ENCODE measurements around the gene ETV3L.

Gene ETV3L

DNA sequence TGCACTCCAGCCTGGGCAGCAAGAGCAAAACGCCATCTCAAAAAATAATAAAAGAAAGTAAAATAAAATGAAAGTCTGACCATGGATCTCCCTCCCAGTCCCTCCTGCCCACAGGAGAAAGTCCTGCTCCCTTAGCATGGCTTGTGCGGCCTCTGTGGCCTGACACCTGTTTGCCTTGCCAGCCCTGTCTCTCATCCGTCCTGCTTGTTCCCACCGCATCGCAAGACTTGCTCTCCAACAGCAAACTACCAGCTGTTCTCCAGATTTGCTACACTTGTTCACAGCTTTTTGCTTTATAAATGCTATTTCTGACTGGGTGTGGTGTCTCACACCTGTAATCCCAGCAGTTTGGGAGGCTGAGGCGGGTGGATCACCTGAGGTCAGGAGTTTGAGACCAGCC, 2.7 kb downstream of the ETV3L start:
- TF ChIP-seq, protein P1, sequence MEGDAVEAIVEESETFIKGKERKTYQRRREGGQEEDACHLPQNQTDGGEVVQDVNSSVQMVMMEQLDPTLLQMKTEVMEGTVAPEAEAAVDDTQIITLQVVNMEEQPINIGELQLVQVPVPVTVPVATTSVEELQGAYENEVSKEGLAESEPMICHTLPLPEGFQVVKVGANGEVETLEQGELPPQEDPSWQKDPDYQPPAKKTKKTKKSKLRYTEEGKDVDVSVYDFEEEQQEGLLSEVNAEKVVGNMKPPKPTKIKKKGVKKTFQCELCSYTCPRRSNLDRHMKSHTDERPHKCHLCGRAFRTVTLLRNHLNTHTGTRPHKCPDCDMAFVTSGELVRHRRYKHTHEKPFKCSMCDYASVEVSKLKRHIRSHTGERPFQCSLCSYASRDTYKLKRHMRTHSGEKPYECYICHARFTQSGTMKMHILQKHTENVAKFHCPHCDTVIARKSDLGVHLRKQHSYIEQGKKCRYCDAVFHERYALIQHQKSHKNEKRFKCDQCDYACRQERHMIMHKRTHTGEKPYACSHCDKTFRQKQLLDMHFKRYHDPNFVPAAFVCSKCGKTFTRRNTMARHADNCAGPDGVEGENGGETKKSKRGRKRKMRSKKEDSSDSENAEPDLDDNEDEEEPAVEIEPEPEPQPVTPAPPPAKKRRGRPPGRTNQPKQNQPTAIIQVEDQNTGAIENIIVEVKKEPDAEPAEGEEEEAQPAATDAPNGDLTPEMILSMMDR (IDR thresholded peaks at IDR 0.05; ENCODE audit: insufficient read depth, low read length, poor library complexity, severe bottlenecking): no peak
- no peak overlapping the region for H3K4me3 ChIP-seq (replicated peaks; ENCODE audit: low read depth, low read length)
- no peak for DNase-seq (ENCODE audit: extremely low read depth, insufficient read length)
- H3K36me3 ChIP-seq (ENCODE audit: control insufficient read depth, insufficient read depth, low read length): no peaks in the 10 kb centered on the region
- H3K27me3 ChIP-seq (replicated peaks; ENCODE audit: control insufficient read depth, insufficient read depth, low read length): no peaks in the 10 kb centered on the region

DNA sequence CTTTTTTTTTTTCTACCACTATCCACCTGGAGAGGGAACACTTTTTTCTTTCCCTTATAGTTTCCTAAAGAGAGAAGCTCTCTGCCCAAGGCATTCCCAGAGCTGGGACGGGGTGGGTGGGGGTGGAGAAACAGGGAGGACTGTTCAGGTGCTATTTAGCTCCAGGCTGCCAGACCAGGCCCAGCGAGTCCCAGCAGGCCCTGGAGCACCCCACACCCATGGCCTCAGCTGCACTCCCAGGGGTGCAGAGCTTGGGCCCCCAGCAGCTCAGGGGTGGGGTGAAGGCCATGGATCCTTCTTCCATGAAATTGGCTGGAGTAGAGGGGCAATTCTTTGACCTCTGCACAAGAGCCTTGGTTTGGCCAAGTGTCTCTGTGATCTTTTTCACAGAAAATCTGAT, 4.1 kb downstream of the ETV3L start:
- H3K36me3 ChIP-seq (ENCODE audit: control insufficient read depth, insufficient read depth, low read length): no peaks in the 10 kb centered on the region
- no peak for DNase-seq (ENCODE audit: extremely low read depth, insufficient read length)
- TF ChIP-seq, protein P1 (IDR thresholded peaks at IDR 0.05; ENCODE audit: insufficient read depth, low read length, poor library complexity, severe bottlenecking): no peak

GRCh38 chr1:157095091-157095490, 4.5 kb downstream of the ETV3L start:
- Histone ChIP-seq H3K36me3 (ENCODE audit: control insufficient read depth, insufficient read depth, low read length) (no peaks in the 10 kb centered on the region), H3K27me3 (replicated peaks; ENCODE audit: control insufficient read depth, insufficient read depth, low read length) (no peaks in the 10 kb centered on the region), H3K4me3 (replicated peaks; ENCODE audit: low read depth, low read length) (no peak overlapping the region)
- TF ChIP-seq, protein P1 (IDR thresholded peaks at IDR 0.05; ENCODE audit: insufficient read depth, low read length, poor library complexity, severe bottlenecking): no peak
- no peak for DNase-seq (ENCODE audit: extremely low read depth, insufficient read length)

More for the DNA sequence above, 4.1 kb downstream of the ETV3L start:
- Histone ChIP-seq H3K27me3 (replicated peaks; ENCODE audit: control insufficient read depth, insufficient read depth, low read length) (no peaks in the 10 kb centered on the region), H3K4me3 (replicated peaks; ENCODE audit: low read depth, low read length) (no peak overlapping the region)

DNA sequence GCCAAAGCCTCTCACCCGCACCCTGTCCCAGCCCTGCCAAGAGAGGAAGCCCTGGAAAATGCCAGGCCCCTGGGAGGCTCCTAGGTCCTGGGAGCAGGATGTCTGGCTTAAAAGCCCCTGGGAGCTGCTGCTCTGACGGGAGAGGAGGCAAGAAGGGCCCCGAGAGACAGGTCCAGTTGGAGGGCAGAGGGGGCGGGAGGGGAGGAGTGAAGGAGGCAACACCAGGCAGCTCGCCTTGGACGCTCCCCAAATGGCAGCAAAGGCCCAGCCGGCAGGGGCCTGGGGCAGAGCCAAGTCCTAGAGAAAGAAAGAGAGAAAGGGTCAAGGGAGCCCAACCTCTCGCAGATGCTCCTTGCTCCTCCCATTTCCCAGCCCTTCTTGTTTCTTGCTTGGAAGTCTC, 6.8 kb downstream of the ETV3L start:
- DNase-seq (ENCODE audit: extremely low read depth, insufficient read length): no peak
- TF ChIP-seq, protein P1 (IDR thresholded peaks at IDR 0.05; ENCODE audit: insufficient read depth, low read length, poor library complexity, severe bottlenecking): no peak
- Histone ChIP-seq H3K27me3 (replicated peaks; ENCODE audit: control insufficient read depth, insufficient read depth, low read length) (no peaks in the 10 kb centered on the region), H3K36me3 (ENCODE audit: control insufficient read depth, insufficient read depth, low read length) (no peaks in the 10 kb centered on the region), H3K4me3 (replicated peaks; ENCODE audit: low read depth, low read length) (no peak overlapping the region)

GRCh38 chr1:157091668-157092273, 7.8 kb downstream of the ETV3L start:
- H3K27me3 ChIP-seq (replicated peaks; ENCODE audit: control insufficient read depth, insufficient read depth, low read length): no peaks in the 10 kb centered on the region
- TF ChIP-seq, protein P1 (IDR thresholded peaks at IDR 0.05; ENCODE audit: insufficient read depth, low read length, poor library complexity, severe bottlenecking): no peak
- H3K4me3 ChIP-seq (replicated peaks; ENCODE audit: low read depth, low read length): no peak overlapping the region
- H3K36me3 ChIP-seq (ENCODE audit: control insufficient read depth, insufficient read depth, low read length): no peaks in the 10 kb centered on the region
- no peak for DNase-seq (ENCODE audit: extremely low read depth, insufficient read length)

GRCh38 chr1:157091186-157091585, 8.4 kb downstream of the ETV3L start:
- no peaks in the 10 kb centered on the region for H3K27me3 ChIP-seq (replicated peaks; ENCODE audit: control insufficient read depth, insufficient read depth, low read length)
- H3K4me3 ChIP-seq (replicated peaks; ENCODE audit: low read depth, low read length): no peak overlapping the region
- H3K36me3 ChIP-seq (ENCODE audit: control insufficient read depth, insufficient read depth, low read length): no peaks in the 10 kb centered on the region
- DNase-seq (ENCODE audit: extremely low read depth, insufficient read length): no peak
- TF ChIP-seq, protein P1 (IDR thresholded peaks at IDR 0.05; ENCODE audit: insufficient read depth, low read length, poor library complexity, severe bottlenecking): no peak
